Ishikawa (cell line): ENCODE data around the gene ROR1.

Experiments used
- CEBPB ChIP-seq: IDR thresholded peaks from 2 replicates; pipeline ENCODE4 v1.6.1; 2012
- CREB1 ChIP-seq: IDR thresholded peaks from 2 replicates; pipeline ENCODE4 v1.6.1; 2012; ENCODE audit warnings: low read depth
- EGR1 ChIP-seq: IDR thresholded peaks from 2 replicates; pipeline ENCODE4 v1.6.1; 2012
- EP300 ChIP-seq: IDR thresholded peaks from 2 replicates; pipeline ENCODE4 v1.6.1; 2012; ENCODE audit warnings: borderline replicate concordance
- FOXM1 ChIP-seq: IDR thresholded peaks from 2 replicates; pipeline ENCODE4 v1.6.1; 2012; ENCODE audit warnings: low read depth, borderline replicate concordance
- NFIC ChIP-seq: IDR thresholded peaks from 2 replicates; pipeline ENCODE4 v1.6.1; 2012
- RAD21 ChIP-seq: IDR thresholded peaks from 2 replicates; pipeline ENCODE4 v1.6.1; 2012; ENCODE audit warnings: low read depth
- TAF1 ChIP-seq: IDR thresholded peaks from 2 replicates; pipeline ENCODE4 v1.6.1; 2012; ENCODE audit warnings: low read depth, mild to moderate bottlenecking
- TCF12 ChIP-seq: IDR thresholded peaks from 2 replicates; pipeline ENCODE4 v1.6.1; 2012; ENCODE audit warnings: low read depth
- TEAD4 ChIP-seq: IDR thresholded peaks from 2 replicates; pipeline ENCODE4 v1.6.1; 2012
- YY1 ChIP-seq: IDR thresholded peaks from 2 replicates; pipeline ENCODE4 v1.6.1; 2012; ENCODE audit warnings: low read depth
- ZBTB7A ChIP-seq: IDR thresholded peaks from 2 replicates; pipeline ENCODE4 v1.6.1; 2012; ENCODE audit warnings: low read depth
- TF ChIP-seq, protein P1 (sequence below): IDR thresholded peaks from 2 replicates; pipeline ENCODE4 v1.6.1; 2012
- TF ChIP-seq, protein P2 (sequence below): IDR thresholded peaks from 2 replicates; pipeline ENCODE4 v1.6.1; 2012; ENCODE audit warnings: low read depth, mild to moderate bottlenecking
- TF ChIP-seq, protein P3 (sequence below): IDR thresholded peaks from 2 replicates; pipeline ENCODE4 v1.6.1; 2012

ROR1 gene

DNA sequence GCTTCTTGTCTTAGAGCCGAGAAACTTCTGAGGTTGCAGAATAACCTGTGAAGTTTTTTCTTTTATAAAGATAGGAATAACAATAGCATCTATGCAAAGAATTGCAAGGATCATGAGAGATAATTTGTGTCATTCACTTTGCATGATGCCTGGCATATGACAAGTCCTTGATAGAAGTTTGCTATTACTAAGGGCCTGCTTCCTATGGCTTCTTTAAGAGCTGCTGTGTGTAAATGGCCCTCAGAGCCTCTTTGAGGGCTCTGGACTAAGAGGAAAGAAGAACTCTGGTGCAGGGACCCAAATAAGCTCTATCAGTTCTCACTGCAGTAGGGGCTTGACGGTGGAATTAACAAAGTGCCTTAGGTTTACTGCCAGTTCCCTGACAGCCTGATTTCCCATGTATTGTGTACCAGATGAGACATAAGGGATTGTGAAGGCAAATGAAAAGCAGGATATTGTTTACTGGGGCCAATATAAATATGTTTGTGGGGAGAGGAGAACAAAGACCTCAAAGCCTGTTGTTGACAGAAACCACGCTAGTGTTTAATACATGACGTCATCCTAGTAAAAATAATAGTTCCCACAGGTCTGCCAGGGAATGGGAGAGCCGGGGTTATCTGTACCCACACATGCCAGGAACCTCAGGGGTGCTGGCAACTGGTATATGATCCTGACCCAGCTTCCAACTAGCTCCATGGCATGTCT is 298.4 kb downstream of the ROR1 start:
- TF ChIP-seq YY1: no peak
- no peak for TF ChIP-seq EP300
- TF ChIP-seq, protein P1, sequence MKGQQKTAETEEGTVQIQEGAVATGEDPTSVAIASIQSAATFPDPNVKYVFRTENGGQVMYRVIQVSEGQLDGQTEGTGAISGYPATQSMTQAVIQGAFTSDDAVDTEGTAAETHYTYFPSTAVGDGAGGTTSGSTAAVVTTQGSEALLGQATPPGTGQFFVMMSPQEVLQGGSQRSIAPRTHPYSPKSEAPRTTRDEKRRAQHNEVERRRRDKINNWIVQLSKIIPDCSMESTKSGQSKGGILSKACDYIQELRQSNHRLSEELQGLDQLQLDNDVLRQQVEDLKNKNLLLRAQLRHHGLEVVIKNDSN: no peak
- no peak for TF ChIP-seq TEAD4
- TF ChIP-seq RAD21: no peak
- no peak for TF ChIP-seq FOXM1
- TF ChIP-seq, protein P2, sequence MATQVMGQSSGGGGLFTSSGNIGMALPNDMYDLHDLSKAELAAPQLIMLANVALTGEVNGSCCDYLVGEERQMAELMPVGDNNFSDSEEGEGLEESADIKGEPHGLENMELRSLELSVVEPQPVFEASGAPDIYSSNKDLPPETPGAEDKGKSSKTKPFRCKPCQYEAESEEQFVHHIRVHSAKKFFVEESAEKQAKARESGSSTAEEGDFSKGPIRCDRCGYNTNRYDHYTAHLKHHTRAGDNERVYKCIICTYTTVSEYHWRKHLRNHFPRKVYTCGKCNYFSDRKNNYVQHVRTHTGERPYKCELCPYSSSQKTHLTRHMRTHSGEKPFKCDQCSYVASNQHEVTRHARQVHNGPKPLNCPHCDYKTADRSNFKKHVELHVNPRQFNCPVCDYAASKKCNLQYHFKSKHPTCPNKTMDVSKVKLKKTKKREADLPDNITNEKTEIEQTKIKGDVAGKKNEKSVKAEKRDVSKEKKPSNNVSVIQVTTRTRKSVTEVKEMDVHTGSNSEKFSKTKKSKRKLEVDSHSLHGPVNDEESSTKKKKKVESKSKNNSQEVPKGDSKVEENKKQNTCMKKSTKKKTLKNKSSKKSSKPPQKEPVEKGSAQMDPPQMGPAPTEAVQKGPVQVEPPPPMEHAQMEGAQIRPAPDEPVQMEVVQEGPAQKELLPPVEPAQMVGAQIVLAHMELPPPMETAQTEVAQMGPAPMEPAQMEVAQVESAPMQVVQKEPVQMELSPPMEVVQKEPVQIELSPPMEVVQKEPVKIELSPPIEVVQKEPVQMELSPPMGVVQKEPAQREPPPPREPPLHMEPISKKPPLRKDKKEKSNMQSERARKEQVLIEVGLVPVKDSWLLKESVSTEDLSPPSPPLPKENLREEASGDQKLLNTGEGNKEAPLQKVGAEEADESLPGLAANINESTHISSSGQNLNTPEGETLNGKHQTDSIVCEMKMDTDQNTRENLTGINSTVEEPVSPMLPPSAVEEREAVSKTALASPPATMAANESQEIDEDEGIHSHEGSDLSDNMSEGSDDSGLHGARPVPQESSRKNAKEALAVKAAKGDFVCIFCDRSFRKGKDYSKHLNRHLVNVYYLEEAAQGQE: no peak
- no peak for TF ChIP-seq NFIC
- no peak for TF ChIP-seq EGR1
- TF ChIP-seq, protein P3, sequence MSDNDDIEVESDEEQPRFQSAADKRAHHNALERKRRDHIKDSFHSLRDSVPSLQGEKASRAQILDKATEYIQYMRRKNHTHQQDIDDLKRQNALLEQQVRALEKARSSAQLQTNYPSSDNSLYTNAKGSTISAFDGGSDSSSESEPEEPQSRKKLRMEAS: no peak
- no peak for TF ChIP-seq CREB1
- no peak for TF ChIP-seq CEBPB
- TF ChIP-seq TCF12: no peak
- no peak for TF ChIP-seq TAF1
- no peak for TF ChIP-seq ZBTB7A

DNA sequence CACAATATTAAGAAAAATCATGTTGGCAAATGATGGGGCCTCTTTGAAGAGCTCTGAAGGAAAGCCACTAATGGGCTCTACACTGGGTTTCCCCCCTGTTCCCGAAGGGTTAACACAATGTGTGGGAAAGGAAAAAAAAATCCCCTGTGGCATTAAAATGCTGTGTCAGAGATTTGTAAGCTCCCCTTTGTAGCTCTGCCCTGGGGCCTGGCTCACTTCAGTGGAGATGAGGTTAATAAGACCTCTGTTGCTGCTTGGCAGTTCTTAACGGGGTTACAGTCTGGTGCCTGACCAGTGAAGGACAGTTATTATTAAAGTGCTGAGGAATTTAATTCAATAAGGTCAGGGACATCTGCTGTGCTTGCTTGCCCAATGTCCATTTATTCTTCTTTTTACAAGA is 299.9 kb downstream of the ROR1 start:
- TF ChIP-seq TEAD4: no peak
- TF ChIP-seq NFIC: no peak
- TF ChIP-seq RAD21: no peak
- TF ChIP-seq CREB1: no peak
- TF ChIP-seq ZBTB7A: no peak
- no peak for TF ChIP-seq TCF12
- TF ChIP-seq, protein P2: no peak
- TF ChIP-seq, protein P3: no peak
- no peak for TF ChIP-seq TAF1
- no peak for TF ChIP-seq YY1
- TF ChIP-seq CEBPB: no peak
- TF ChIP-seq, protein P1: no peak
- no peak for TF ChIP-seq FOXM1
- TF ChIP-seq EGR1: no peak
- TF ChIP-seq EP300: no peak

DNA sequence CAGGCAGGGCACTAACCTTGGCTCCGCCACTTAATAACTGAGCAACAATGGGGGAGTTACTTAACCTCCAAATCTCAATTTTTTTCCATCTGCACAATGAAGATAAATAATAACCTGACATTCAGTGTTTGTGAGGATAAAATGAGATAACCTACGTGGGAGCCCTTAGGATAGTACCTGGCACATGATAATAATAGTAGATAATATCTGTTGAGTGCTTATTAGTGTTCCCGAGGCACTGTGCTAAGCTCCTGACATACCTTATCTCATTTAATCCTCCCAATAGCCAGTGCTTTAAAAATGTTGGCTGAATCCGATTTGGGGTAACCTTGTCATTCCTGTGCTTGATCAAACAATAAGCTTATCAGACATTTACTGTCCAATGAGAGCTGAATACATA is 300.9 kb downstream of the ROR1 start:
- TF ChIP-seq, protein P3: no peak
- TF ChIP-seq EGR1 (no peak), EP300 (no peak), NFIC (no peak), CREB1 (no peak), FOXM1 (no peak), ZBTB7A (no peak), YY1 (no peak), CEBPB (no peak)
- TF ChIP-seq, protein P1: no peak
- TF ChIP-seq, protein P2: no peak
